ENCODE measurements around the gene C1orf87.

DNA sequence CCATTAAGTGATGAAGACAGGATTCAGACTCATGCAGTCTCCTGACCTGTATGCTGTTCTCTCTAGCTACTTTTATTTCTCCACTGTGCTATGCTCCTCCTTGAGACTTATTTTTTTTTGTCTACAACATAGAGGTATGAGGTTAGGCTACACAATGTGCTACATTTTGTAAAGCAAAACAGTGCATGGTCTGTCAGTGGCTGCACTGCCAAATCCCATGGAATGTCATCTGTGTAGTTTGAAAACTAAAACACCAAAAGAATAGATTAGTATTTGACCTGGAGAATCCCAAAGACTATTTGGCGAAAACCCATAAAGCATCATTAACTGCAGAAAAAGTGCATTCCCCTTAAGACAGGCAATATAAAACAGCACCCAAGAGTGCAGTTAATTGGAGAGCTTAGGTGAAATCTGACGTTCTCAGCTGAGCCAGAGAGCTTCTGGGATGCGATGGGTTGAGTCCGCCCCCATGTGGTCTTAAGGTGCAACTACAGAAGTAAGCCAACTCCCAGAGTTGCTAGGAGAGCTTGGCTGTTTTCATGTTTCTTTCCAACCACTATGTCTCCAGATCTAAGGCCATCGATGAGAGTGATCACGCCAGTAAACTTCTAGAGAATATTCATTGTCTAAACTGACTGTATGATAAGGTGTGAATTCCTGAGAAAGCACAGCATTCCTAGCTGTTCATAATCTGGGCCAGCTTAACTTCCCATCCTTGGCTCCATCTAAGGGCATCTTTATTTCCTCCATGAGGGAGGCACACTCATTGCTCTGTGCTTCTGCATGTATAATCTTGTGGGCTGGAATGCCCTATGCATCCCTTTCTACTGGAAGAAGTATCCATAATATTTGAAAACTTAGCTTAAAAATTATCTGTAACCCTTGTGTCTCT lies 126.3 kb downstream of the C1orf87 start:
- TF ChIP-seq, protein P1, sequence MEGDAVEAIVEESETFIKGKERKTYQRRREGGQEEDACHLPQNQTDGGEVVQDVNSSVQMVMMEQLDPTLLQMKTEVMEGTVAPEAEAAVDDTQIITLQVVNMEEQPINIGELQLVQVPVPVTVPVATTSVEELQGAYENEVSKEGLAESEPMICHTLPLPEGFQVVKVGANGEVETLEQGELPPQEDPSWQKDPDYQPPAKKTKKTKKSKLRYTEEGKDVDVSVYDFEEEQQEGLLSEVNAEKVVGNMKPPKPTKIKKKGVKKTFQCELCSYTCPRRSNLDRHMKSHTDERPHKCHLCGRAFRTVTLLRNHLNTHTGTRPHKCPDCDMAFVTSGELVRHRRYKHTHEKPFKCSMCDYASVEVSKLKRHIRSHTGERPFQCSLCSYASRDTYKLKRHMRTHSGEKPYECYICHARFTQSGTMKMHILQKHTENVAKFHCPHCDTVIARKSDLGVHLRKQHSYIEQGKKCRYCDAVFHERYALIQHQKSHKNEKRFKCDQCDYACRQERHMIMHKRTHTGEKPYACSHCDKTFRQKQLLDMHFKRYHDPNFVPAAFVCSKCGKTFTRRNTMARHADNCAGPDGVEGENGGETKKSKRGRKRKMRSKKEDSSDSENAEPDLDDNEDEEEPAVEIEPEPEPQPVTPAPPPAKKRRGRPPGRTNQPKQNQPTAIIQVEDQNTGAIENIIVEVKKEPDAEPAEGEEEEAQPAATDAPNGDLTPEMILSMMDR (IDR thresholded peaks at IDR 0.05) = peak; percentile 82 to 95 (median 87)
- no peak for TF ChIP-seq POLR2A (IDR thresholded peaks at IDR 0.05)

Data from tibial nerve (tissue), 3 donors.